Spleen (tissue), 11 donors: Measurements from ENCODE around the gene PPBP. TPM values are rescaled to one million over a fixed set of nuclear protein-coding genes. Genes with fewer than 3 reads are reported as not detected.

Experiments used
- DNase-seq: peaks from one replicate; pipeline ENCODE4 v3.0.0-alpha.2; 2020
- H3K27ac ChIP-seq, 8 donors: fragments of 200-600 bp; sonication (generic) in 7 of 8; 1 replicate in 4 of 8; 2 replicates in 4 of 8; pipeline versions ENCODE4 v1.5.0 to v1.8.0; 2016 to 2021; ENCODE audit warnings: inconsistent platforms in 4 of 8, mild to moderate bottlenecking in 4 of 8, moderate library complexity in 1 of 8
- H3K27me3 ChIP-seq, 7 donors: fragments of 200-600 bp; sonication (generic) in 6 of 7; replicated peaks in 1 of 7; 1 replicate in 4 of 7; 2 replicates in 3 of 7; pipeline versions ENCODE4 v1.5.0 to v1.8.0; 2016 to 2021; ENCODE audit warnings: inconsistent platforms in 3 of 7, mild to moderate bottlenecking in 1 of 7
- H3K36me3 ChIP-seq, 6 donors: fragments of 200-600 bp; sonication (generic) in 5 of 6; 1 replicate in 4 of 6; 2 replicates in 2 of 6; pipeline versions ENCODE4 v1.5.0 to v1.8.0; 2016 to 2021; ENCODE audit warnings: inconsistent platforms in 2 of 6
- H3K4me1 ChIP-seq, 6 donors: fragments of 200-600 bp; sonication (generic) in 5 of 6; 1 replicate in 3 of 6; 2 replicates in 3 of 6; pipeline versions ENCODE4 v1.5.0 to v1.8.0; 2016 to 2021; ENCODE audit warnings: inconsistent platforms in 3 of 6
- H3K4me3 ChIP-seq, 8 donors: fragments of 200-600 bp; sonication (generic) in 7 of 8; 1 replicate in 4 of 8; 2 replicates in 4 of 8; pipeline versions ENCODE4 v1.5.0 to v1.8.0; 2016 to 2021; ENCODE audit warnings: inconsistent platforms in 4 of 8, mild to moderate bottlenecking in 4 of 8, moderate library complexity in 2 of 8
- H3K9me3 ChIP-seq, 8 donors: fragments of 200-600 bp; sonication (generic) in 7 of 8; 1 replicate in 4 of 8; 2 replicates in 4 of 8; pipeline versions ENCODE4 v1.5.0 to v1.8.0; 2016 to 2021; ENCODE audit warnings: inconsistent platforms in 4 of 8
- CTCF ChIP-seq, 11 experiments: fragments of 200-600 bp in 7 of 11; fragments of 450-650 bp in 4 of 11; sonication (generic) in 4 of 11; IDR thresholded peaks in 8 of 11; conservative IDR thresholded peaks in 3 of 11; 1 replicate in 7 of 11; 2 replicates in 4 of 11; pipeline versions ENCODE4 v1.4.0 to v1.8.0; 2016 to 2021; ENCODE audit warnings: antibody characterized with exemption in 11 of 11, inconsistent platforms in 4 of 11, mild to moderate bottlenecking in 1 of 11
- POLR2A ChIP-seq, 3 donors: fragments of 450-650 bp; IDR thresholded peaks; one replicate each; pipeline ENCODE4 v1.5.1; 2017; ENCODE audit warnings: antibody characterized with exemption in 3 of 3, mild to moderate bottlenecking in 1 of 3
- POLR2AphosphoS5 ChIP-seq, 3 donors: sonication (generic); formaldehyde crosslinking; IDR thresholded peaks; one replicate each; pipeline ENCODE4 v1.5.1; 2017; ENCODE audit warnings: antibody characterized with exemption in 3 of 3
- intact Hi-C: fragments of 100-400 bp; cut with DNase I; formaldehyde crosslinking; loops from one replicate; pipeline ENCODE4 v1.15.0; 2023; ENCODE audit warnings: low total_unique reads
- polyA plus RNA-seq, 3 donors: library from polyadenylated mRNA; stranded (reverse); fragments of 200-250 nt; gene quantifications; one replicate each; pipeline ENCODE4 v1.2.1, GENCODE V29; 2013
- small RNA-seq, 4 donors: library from RNA; depleted of rRNA; stranded (forward); fragments of <200 nt; gene quantifications; one replicate each; pipeline ENCODE3, GENCODE V24; 2016
- total RNA-seq, 7 donors: library from RNA; depleted of rRNA in 3 of 7; stranded (reverse); fragments of >200 nt in 3 of 7; fragmentation: NEBNext Ultra II Directional in 4 of 7; extraction: Animal tissue kit (Norgen Biotek cat#: 25700) in 4 of 7; gene quantifications; one replicate each; pipeline versions ENCODE4 v1.1.0 to v1.2.1, GENCODE V29; 2016 to 2021
- donor health status: healthy with polysubstance abuse.
- donor health status: DM: no; HTN: no; CAD: no; lungs with moderate emphysema.
- donor health status: DM: no; HTN: no; CAD: no.
- donor health status: Bipolar disorder and iron deficiency.
- donor health status: healthy.
- donor health status: DM: no; HTN: no; CAD: no.
- donor health status: DM: yes; HTN: yes; CAD: no.

Gene PPBP
- total and polyA plus RNA-seq, 10 donors = 12.9 to 232 (median 102) TPM

GRCh38 chr4:73936969-73937368, 51.0 kb downstream of the PPBP start:
- H3K4me1 ChIP-seq = no peaks in the 10 kb centered on the region
- no peaks in the 10 kb centered on the region for H3K9me3 ChIP-seq
- intact Hi-C loops = no loop called here
- no peak overlapping the region for H3K4me3 ChIP-seq
- H3K27ac ChIP-seq = no peak overlapping the region
- no peaks in the 10 kb centered on the region for H3K27me3 ChIP-seq
- H3K36me3 ChIP-seq = no peaks in the 10 kb centered on the region
- no peak for TF ChIP-seq POLR2AphosphoS5 (IDR thresholded peaks at IDR 0.05)
- no peak for TF ChIP-seq CTCF (IDR thresholded peaks at IDR 0.05 in 8 of 11, conservative IDR thresholded peaks at IDR 0.05 in 3 of 11)
- no peak for TF ChIP-seq POLR2A (IDR thresholded peaks at IDR 0.05)
- no peak for DNase-seq

Small RNA genes within 50 kb of the gene (small RNA-seq; reads per million reads assigned to genes)
- gene RN7SL218P = 0 reads per million in 4 donors

Other genes starting within 250 kb of the PPBP start
- gene CXCL8, start 247.6 kb downstream of the PPBP start, total RNA-seq = 10 to 100 TPM in 2 of 7 donors, 1 to 10 TPM in 1, under 1 TPM in 4; 0.28 to 28.4 (median 0.94) TPM
- 1 to 10 TPM in 1 of 3 donors, under 1 TPM in 2; 0.59 to 3.7 (median 0.61) TPM for gene CXCL8, start 247.6 kb downstream of the PPBP start, polyA plus RNA-seq
- 100 to 1,000 TPM in 3 of 7 donors, 10 to 100 TPM in 4; 52.7 to 143 (median 87.4) TPM for gene CXCL6, start 151.5 kb downstream of the PPBP start, total RNA-seq
- 10 to 100 TPM; 17.8 to 36.0 (median 29.0) TPM for gene CXCL6, start 151.5 kb downstream of the PPBP start, polyA plus RNA-seq
- gene PF4V1, start 134.9 kb downstream of the PPBP start, total RNA-seq = 10 to 100 TPM in 1 of 7 donors, 1 to 10 TPM in 6; 1.3 to 12.3 (median 2.6) TPM
- gene PF4V1, start 134.9 kb downstream of the PPBP start, polyA plus RNA-seq = 1 to 10 TPM in 2 of 3 donors, under 1 TPM in 1; 0.67 to 2.0 (median 1.3) TPM
- 100 to 1,000 TPM; 103 to 208 (median 185) TPM for gene CXCL1, start 118.8 kb downstream of the PPBP start, total RNA-seq
- 100 to 1,000 TPM in 2 of 3 donors, 10 to 100 TPM in 1; 40.9 to 177 (median 132) TPM for gene CXCL1, start 118.8 kb downstream of the PPBP start, polyA plus RNA-seq
- 10 to 100 TPM; 19.4 to 92.0 (median 51.0) TPM for gene PF4, start 6.2 kb downstream of the PPBP start, total RNA-seq
- 10 to 100 TPM in 1 of 3 donors, 1 to 10 TPM in 2; 6.0 to 36.9 (median 8.5) TPM for gene PF4, start 6.2 kb downstream of the PPBP start, polyA plus RNA-seq
- 1 to 10 TPM; 1.3 to 3.8 (median 2.4) TPM for gene CXCL5, start 10.5 kb upstream of the PPBP start, total RNA-seq
- gene CXCL5, start 10.5 kb upstream of the PPBP start, polyA plus RNA-seq = 1 to 10 TPM in 2 of 3 donors, under 1 TPM in 1; 0.58 to 2.2 (median 1.1) TPM
- 1 to 10 TPM in 6 of 7 donors, under 1 TPM in 1; 0.52 to 4.0 (median 3.6) TPM for gene CXCL3, start 50.5 kb upstream of the PPBP start, total RNA-seq
- gene CXCL3, start 50.5 kb upstream of the PPBP start, polyA plus RNA-seq = 1 to 10 TPM; 1.3 to 2.7 (median 2.3) TPM
- gene CXCL2, start 111.0 kb upstream of the PPBP start, total RNA-seq = 10 to 100 TPM in 2 of 7 donors, 1 to 10 TPM in 5; 4.1 to 15.6 (median 9.1) TPM
- 1 to 10 TPM; 2.9 to 9.3 (median 6.3) TPM for gene CXCL2, start 111.0 kb upstream of the PPBP start, polyA plus RNA-seq
- 10 to 100 TPM in 6 of 7 donors, 1 to 10 TPM in 1; 9.2 to 19.7 (median 14.9) TPM for gene MTHFD2L, start 169.9 kb upstream of the PPBP start, total RNA-seq
- 10 to 100 TPM in 1 of 3 donors, 1 to 10 TPM in 2; 7.8 to 10.4 (median 9.3) TPM for gene MTHFD2L, start 169.9 kb upstream of the PPBP start, polyA plus RNA-seq